Hepatic stellate cell (primary cell): Measurements from ENCODE around the gene AUTS2.

Source experiments
- DNase-seq: peaks from one replicate; pipeline ENCODE4 v3.0.0; 2011; ENCODE audit warnings: low spot score

AUTS2 gene

GRCh38 chr7:70470746-70471145, 872.5 kb downstream of the AUTS2 start:
- no peak for DNase-seq

- DNase-seq, result no peak
Measured at GRCh38 chr7:70472601-70473237, 874.4 kb downstream of the AUTS2 start.

DNA sequence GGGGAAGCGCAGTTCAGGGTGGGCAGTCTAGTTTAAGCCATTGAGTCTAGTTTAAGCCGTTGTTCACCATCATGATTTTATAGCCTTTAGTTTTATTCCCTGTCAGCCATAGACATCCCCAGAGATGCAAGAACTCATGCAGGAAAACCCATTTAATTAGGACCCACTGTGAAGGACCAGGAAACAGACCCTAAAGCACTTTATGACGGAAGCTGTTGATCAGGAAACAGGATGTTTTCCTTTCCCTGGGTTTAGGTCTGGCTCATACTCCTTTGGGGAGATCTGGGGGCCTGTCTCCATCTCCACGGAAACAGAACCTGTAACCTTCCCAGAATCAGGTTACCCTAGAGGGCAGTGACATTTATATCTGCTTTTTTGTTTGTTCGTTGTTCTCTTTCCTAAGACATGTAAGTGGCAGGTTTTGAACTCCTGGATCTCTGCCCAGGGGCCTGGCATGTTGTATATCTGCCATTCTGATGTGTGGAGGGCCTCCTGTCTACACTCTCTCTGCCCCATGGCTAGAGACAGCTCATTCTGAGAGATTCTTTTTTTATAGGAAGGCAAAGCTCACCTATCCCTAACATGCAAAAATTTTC, 876.5 kb downstream of the AUTS2 start:
- no peak for DNase-seq

DNA sequence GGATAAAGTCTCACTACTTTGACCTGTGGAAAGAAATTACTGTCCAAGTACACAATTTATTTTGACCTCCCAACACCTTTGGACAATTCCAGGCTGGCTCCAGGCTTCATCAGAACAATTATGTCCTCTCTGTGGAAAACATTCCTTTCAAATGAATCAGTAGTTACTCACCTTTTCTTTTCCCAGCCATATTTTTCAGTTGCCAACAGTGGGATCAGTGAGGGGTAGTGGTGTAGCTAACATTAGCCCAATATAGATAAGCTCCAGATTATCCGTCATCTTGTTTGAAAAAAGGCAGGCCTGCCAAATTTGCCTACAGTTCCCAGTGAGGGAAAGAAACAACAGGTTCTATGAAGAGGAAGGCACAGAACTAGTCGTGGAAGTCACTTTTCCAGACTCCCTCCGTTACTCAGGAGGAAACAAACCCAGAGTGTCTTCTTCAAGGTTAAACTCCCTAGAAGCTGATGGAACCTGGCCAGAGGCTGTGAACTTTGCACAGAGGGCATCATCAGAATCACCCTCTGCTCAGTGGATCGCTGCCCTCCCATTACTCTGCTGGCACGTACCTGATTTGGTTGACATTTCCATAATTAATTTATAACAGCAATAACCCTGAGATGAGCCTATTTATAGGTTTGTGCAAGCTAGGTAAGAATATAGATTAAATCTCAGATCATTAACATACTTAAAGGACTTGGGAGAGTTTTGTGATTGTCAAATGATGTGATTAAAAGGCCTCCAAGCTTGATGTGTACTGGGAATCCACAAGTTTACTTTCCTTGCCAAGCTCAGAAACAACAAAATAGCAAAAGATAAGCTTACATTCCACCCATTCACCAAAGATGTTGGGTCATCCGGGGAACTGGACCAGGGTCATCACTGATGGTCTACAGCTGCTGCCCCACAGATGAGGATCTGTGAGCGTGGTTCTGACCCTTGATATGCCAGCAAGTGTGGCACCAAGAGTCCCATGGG, 879.0 kb downstream of the AUTS2 start:
- DNase-seq, result no peak

- no peak for DNase-seq
Measured at GRCh38 chr7:70479153-70480021, 881.1 kb downstream of the AUTS2 start.

- no peak for DNase-seq
Measured at GRCh38 chr7:70480927-70481569, 882.8 kb downstream of the AUTS2 start.

DNA sequence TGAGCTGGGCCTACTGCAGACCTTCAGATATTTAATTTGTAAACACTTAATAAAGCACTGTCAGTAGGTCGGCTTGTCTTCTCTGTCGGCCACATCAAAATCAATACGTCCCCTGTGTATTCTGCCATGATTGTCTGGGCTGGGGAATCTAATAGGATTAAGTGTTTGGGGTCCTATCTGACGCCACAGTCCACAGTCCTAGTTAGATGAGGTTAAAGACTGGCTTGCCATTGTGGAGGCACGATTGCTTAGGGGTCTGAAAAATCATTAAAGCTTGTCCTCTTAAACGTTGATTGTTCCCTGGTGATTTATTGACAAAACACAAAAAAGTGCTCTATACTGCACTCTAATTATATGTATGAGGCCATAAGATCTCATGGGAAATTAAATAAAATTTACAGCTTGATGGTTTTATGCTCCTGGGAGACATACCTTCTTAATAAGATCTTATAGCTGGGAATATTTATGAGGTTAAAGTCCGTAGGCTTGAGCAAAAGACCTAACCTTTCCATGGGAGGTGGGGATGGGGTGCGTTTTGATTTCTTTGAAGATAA, 883.4 kb downstream of the AUTS2 start:
- DNase-seq, result no peak

DNA sequence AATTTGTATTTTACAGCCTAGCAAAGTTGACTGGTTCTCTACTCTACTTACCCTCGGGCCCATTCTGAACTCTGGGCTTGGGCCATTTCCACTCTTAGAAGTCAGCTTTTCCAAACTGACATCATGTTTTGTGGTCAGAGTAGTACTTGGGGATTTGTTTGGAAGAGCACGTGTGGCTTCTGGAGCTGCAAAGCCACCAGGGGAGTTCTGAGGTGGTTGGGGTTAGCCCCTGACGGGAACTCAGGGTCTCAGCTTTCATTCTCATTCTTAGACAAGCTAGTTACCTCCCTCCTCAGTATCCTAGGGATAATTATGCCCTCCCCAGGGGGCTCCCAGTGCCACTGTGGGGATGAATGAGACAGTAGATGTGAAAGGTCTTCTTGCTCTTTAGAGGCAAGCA, 886.0 kb downstream of the AUTS2 start:
- DNase-seq, result no peak

DNA sequence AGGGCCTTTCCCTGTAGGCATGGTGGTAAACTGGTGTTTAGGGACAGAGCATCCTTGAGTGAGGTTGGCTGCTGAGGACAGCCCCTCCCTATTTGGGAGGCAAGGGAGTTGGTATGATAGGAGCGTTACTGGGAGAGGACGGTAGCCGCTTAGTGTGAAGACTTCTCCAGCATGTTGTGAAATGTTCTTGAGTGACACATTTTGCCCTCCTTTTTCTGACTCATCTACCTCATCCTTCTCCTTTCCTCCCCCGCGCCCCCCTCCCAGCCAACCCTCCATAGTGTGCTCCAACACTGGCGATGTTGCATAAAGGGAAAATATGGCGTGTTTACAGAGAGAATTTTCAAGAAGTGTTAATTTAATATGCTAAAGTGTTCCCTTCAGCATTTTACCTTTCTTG, 888.7 kb downstream of the AUTS2 start:
- DNase-seq, result no peak

DNA sequence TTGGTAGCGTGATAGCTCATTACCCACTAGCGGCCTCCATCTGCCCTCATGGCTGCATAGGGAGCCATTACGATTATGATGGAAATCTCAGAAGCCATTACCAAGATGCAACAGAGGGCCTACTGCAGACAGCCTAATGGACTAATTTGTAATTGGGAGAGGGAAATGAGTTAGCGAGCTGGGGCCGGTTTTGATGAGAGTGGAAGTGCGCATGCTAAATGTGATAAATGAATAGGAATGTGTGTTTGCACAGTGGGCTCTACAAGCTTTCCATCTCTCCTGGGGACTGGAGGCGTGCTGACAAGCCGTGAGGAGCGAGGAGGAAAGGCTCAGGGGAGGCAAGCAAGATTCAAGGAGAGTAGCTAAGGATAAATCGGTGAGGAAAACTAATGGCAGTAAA, 889.2 kb downstream of the AUTS2 start:
- no peak for DNase-seq

- DNase-seq, result no peak
Measured at GRCh38 chr7:70487886-70488285, 889.6 kb downstream of the AUTS2 start.

DNA sequence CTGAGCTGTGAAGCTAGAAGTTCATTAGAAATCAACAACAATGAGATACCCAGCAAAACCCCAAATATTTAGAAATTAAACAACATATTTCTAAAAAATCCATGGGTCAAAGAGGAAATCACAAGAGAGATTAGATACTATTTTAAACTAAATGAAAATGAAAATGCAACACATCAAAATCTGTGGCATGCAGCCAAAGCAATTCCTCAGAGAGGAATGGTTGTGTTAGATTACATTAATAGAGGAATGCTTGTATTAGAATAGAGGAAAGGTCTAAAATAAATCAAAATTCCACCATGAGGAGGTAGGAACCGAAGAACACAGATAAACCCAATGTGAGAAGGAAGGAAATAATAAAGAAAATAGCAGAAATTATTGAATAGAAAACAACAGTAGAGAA, 891.5 kb downstream of the AUTS2 start:
- no peak for DNase-seq

- no peak for DNase-seq
Measured at GRCh38 chr7:70492625-70493024, 894.4 kb downstream of the AUTS2 start.

DNA sequence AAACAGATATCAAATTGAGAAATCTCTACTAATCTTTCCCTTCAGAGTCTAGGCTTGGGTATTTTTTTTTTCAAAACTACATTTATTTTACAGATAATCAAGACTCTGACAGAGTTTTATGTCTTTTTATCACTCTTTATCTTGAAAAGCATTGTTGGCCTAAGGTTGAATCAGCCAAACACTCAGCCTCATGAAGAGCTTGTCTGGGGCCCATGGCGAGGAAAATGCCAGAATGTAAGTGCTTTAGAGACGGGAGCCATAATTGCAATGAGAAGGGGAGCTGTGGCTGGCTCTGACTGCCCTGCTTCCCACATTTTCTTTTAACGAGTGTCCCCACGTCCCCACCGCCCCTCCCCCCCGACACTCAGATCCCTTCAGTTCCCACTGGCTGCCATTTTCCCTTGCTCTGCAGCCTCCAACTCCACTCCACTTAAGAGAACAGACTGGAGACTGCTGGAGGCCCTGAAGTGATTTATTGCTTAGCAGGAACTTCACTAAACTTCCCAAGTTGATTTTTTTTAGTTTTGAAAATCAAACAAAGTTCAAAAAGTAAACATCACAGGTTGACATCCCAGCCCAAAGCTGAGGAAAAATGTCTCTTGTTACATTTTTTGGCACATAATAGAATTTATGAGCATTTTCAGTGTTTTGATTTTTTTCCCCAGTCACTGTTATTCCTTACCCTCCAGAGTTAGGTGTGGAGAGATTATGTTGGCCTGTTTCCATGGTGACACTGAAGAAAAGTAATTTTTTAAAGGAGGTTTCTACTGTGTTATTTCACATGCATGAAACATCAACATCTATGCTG, 896.2 kb downstream of the AUTS2 start:
- no peak for DNase-seq

DNA sequence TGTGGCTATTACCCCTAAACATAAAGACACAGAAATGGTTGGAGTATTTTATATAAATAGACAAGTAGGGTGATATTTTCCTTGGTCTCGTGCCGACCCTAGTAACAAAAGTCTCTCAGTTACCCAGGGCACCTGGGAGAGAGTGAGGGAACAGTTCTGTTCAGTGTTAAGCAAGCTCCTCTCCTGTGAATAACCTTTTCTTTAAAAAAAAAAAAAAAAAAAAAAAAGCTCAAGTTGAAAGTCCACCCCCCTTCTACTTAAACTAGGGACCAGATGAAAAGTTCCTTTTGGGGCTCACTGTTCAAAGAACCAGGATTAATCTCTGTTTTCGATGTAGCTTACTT, 896.7 kb downstream of the AUTS2 start:
- no peak for DNase-seq

DNA sequence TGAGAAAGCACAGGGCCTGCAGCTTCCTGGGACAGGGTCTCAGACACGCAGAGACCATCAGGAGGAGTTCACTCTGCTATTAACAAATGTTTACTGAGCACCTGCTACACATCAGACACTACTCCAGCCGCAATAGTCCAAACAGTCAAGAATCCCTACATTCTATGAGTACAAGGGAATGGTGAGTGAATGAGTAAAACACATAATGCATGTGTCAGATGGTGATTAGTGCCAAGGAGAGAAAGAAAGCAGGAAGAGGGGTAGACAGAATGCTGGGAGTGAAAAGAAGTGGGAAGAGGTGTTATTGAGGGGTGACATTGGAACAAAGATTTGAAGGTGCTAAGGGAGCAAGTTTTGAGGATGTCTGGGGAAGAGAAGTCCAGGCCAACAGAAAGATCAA, 899.5 kb downstream of the AUTS2 start:
- DNase-seq, result no peak

DNA sequence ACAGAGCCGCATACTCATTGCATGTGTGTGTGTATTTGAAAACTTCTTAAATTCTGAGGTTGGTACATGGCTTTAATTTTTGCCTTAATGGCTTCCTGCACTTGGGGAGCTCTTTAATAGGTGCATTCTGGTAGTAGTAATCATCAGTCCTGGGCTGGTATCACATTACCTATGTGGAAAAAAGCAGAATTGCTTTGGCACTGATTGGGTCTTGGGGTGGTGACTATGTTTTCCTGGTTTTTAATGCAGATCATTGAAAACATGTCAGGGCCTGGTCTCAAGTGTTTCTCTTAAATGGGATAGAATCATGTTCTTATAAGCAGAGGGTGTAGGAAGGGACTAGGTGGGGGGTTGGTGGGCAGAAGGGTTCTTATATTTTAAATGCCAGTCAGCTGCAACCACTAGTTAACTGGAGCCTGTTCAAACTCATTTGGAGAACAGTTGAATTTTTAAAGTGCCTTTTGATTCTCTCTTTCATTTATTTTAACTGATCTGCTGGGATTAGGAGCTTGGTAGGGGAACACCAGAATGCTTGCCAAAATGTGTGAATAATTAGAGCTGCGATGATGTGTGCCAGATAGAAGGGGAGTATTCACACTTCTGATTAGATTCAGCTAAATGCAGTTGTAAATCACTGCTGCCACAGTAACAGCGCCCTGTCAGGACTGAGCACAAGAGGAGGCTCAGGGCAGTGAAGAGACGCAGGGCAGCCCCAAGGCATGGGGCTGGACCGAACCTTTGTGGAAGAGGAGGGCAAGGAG, 900.1 kb downstream of the AUTS2 start:
- DNase-seq, result no peak

DNA sequence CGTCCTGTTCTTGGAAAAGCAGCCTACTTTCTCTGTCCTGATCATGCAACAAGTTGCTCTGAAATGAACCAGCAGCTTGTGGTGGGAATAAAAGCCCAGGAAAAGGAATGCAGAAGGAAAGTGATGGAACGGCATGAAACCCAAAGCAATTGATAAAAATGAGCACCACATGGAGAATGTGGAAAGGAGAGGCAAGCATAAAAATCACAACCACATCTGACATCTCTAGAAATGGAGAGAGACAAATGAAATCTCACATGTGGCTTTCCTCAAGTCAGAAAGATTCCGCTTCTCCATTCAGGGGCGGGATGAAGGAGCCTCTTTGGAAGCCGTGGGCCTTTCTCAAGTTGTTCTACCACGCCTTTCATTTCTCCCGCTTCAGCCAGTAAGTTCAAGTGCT, 902.0 kb downstream of the AUTS2 start:
- no peak for DNase-seq

- DNase-seq, result no peak
Measured at GRCh38 chr7:70502117-70502863, 904.0 kb downstream of the AUTS2 start.
